B cell (primary cell): Measurements from ENCODE around the gene TSKU. TPM values are rescaled to one million over a fixed set of nuclear protein-coding genes. Genes with fewer than 3 reads are reported as not detected.

Experiments used
- ATAC-seq: fragments of 200-7000 bp; cut with Tn5 transposase; one replicate; pipeline ENCODE4 v1.10.0; 2021; ENCODE audit warnings: low read depth, mild to moderate bottlenecking, moderate number of reproducible peaks, moderate library complexity
- CTCF ChIA-PET: fragments of 350-600 bp; sonication (Branson Sonifier 250); formaldehyde crosslinking; loops from one replicate; lab custom pipeline; 2021; ENCODE audit warnings: antibody characterized with exemption, inconsistent platforms; lab: Charles Lee
- POLR2A ChIA-PET: fragments of 350-600 bp; sonication (Branson Sonifier 250); formaldehyde crosslinking; loops from one replicate; lab custom pipeline; 2021; ENCODE audit warnings: antibody characterized with exemption; lab: Charles Lee
- DNase-seq: peaks from one replicate; pipeline ENCODE4 v3.0.0; 2013
- H2AFZ ChIP-seq: 2 replicates; pipeline ENCODE4 v1.6.1; 2012; ENCODE audit warnings: mild to moderate bottlenecking, low read depth, low read length; ENCODE audit not compliant: insufficient read depth, poor library complexity, severe bottlenecking
- H3K27ac ChIP-seq, 2 donors: 1 replicate in 1 of 2; 2 replicates in 1 of 2; pipeline ENCODE4 v1.5.1; 2012 to 2013; ENCODE audit warnings: low read length in 2 of 2, mild to moderate bottlenecking in 2 of 2, moderate library complexity in 1 of 2
- H3K27me3 ChIP-seq, 4 experiments: fragments of 200-600 bp in 1 of 4; sonication (generic) in 1 of 4; replicated peaks in 1 of 4; 1 replicate in 2 of 4; 2 replicates in 2 of 4; pipeline versions ENCODE4 v1.6.1 to v1.7.0; 2013 to 2016; ENCODE audit warnings: low read length in 3 of 4, mild to moderate bottlenecking in 2 of 4, mixed read lengths in 1 of 4, moderate library complexity in 1 of 4; ENCODE audit not compliant: insufficient read depth in 4 of 4, control insufficient read depth in 3 of 4; ENCODE audit errors: control extremely low read depth in 1 of 4
- H3K36me3 ChIP-seq, 2 experiments: replicated peaks in 1 of 2; 1 replicate in 1 of 2; 2 replicates in 1 of 2; pipeline versions ENCODE4 v1.6.1 to v1.7.1; 2013; ENCODE audit warnings: low read length in 1 of 2; ENCODE audit not compliant: insufficient read depth in 2 of 2, control insufficient read depth in 1 of 2; ENCODE audit errors: control extremely low read depth in 1 of 2, extremely low read depth in 1 of 2
- H3K4me1 ChIP-seq, 2 donors: fragments of 200-600 bp in 1 of 2; sonication (generic) in 1 of 2; 1 replicate in 1 of 2; 2 replicates in 1 of 2; pipeline versions ENCODE4 v1.5.1 to v1.6.1; 2013 to 2017; ENCODE audit warnings: low read length in 2 of 2; ENCODE audit not compliant: control insufficient read depth in 2 of 2, insufficient read depth in 2 of 2
- H3K4me2 ChIP-seq: replicated peaks from 2 replicates; pipeline ENCODE3; 2012; ENCODE audit warnings: mild to moderate bottlenecking, low read depth, low read length; ENCODE audit not compliant: poor library complexity, severe bottlenecking
- H3K4me3 ChIP-seq, 5 experiments: fragments of 200-600 bp in 1 of 5; sonication (generic) in 1 of 5; 1 replicate in 3 of 5; 2 replicates in 2 of 5; pipeline versions ENCODE4 v1.5.1 to v1.7.0; 2011 to 2016; ENCODE audit warnings: low read length in 4 of 5, mild to moderate bottlenecking in 4 of 5, low read depth in 2 of 5, control low read depth in 1 of 5, moderate library complexity in 1 of 5; ENCODE audit not compliant: insufficient read depth in 1 of 5; ENCODE audit errors: control extremely low read depth in 1 of 5, extremely low read depth in 1 of 5
- H3K79me2 ChIP-seq: fragments of 200-600 bp; sonication (generic); one replicate; pipeline ENCODE4 v1.6.0; 2016; ENCODE audit warnings: low read length; ENCODE audit not compliant: control insufficient read depth, insufficient read depth
- H3K9ac ChIP-seq: fragments of 200-600 bp; sonication (generic); 2 replicates; pipeline ENCODE4 v1.6.1; 2017; ENCODE audit warnings: mild to moderate bottlenecking, low read length, moderate library complexity
- H3K9me3 ChIP-seq, 3 donors: one replicate each; pipeline versions ENCODE4 v1.6.1 to v1.7.1; 2013; ENCODE audit warnings: low read length in 2 of 3; ENCODE audit not compliant: control insufficient read depth in 2 of 3, insufficient read depth in 1 of 3; ENCODE audit errors: control extremely low read depth in 1 of 3
- H4K20me1 ChIP-seq: 2 replicates; pipeline ENCODE4 v1.6.0; 2012; ENCODE audit warnings: mild to moderate bottlenecking, low read length; ENCODE audit not compliant: insufficient read depth, control insufficient read depth, poor library complexity, severe bottlenecking
- H3K27ac Mint-ChIP-seq: one replicate; pipeline ENCODE4 v1.8.0; 2021; ENCODE audit warnings: mixed read lengths
- H3K27me3 Mint-ChIP-seq: one replicate; pipeline ENCODE4 v1.8.0; 2021; ENCODE audit warnings: mixed read lengths
- H3K4me1 Mint-ChIP-seq: one replicate; pipeline ENCODE4 v1.8.0; 2021; ENCODE audit warnings: mixed read lengths
- H3K4me3 Mint-ChIP-seq: one replicate; pipeline ENCODE4 v1.8.0; 2021; ENCODE audit warnings: mixed read lengths
- H3K9me3 Mint-ChIP-seq: one replicate; pipeline ENCODE4 v1.8.0; 2022; ENCODE audit warnings: mixed read lengths; ENCODE audit not compliant: insufficient read depth
- CTCF ChIP-seq: fragments of 200-600 bp; IDR thresholded peaks from one replicate; pipeline ENCODE4 v1.8.0; 2022; ENCODE audit warnings: antibody characterized with exemption, mild to moderate bottlenecking
- EZH2 ChIP-seq: IDR thresholded peaks from 2 replicates; pipeline ENCODE4 v1.6.1; 2012; ENCODE audit warnings: borderline replicate concordance, low read depth, mild to moderate bottlenecking, moderate library complexity, low read length; ENCODE audit not compliant: insufficient read depth, poor library complexity, severe bottlenecking
- WGBS: methylation state at CpG from one replicate; pipeline ENCODE4 v1.1.5; 2013; ENCODE audit warnings: missing lambda C conversion rate; ENCODE audit not compliant: insufficient coverage; 5-methylcytosine and 5-hydroxymethylcytosine counted together
- intact Hi-C: fragments of 100-400 bp; cut with micrococcal nuclease; formaldehyde crosslinking; loops from one replicate; pipeline ENCODE4 v1.10.0; 2022
- polyA plus RNA-seq: library from polyadenylated mRNA; depleted of rRNA; stranded (reverse); fragments of >200 nt; gene quantifications from 2 replicates; pipeline ENCODE4 v1.2.3, GENCODE V29; 2012
- total RNA-seq, 2 donors: library from RNA; stranded (reverse); fragments of 120-200 nt in 1 of 2; gene quantifications; 1 replicate in 1 of 2; 2 replicates in 1 of 2; pipeline versions ENCODE4 v1.2.3 to v1.2.4, GENCODE V29; 2013 to 2022

TSKU gene
- total and polyA plus RNA-seq, 2 donors (not counting 1 experiment from before 2014, with no cell fraction given), result not detected

GRCh38 chr11:76824980-76825725 is 42.0 kb downstream of the TSKU start:
- H2AFZ ChIP-seq, result no peak overlapping the region
- Mint-ChIP-seq H3K4me1 (peaks cover 6% of the 10 kb centered on the region), H3K27me3 (peaks cover 4% of the 10 kb centered on the region), H3K27ac (no peak overlapping the region), H3K4me3 (no peak overlapping the region), H3K9me3 (no peaks in the 10 kb centered on the region)
- POLR2A ChIA-PET, result no interaction called here
- intact Hi-C loops, result no loop called here
- peaks cover 0 to 6% of the 10 kb centered on the region in 2 donors for H3K4me1 ChIP-seq
- no peak overlapping the region for H3K4me2 ChIP-seq
- ATAC-seq (no peak), DNase-seq (no peak)
- CTCF ChIA-PET, result interaction anchor here (1.7 kb wide), 1 partner anchor 27 kb away, joined by 5 read pairs; no protein-coding TSS in a partner anchor
- no peak overlapping the region for H3K4me3 ChIP-seq
- TF ChIP-seq EZH2 (no peak), CTCF (no peak)
- H3K9me3 ChIP-seq, result peaks cover 0 to 7% (median 0%) of the 10 kb centered on the region in 3 donors
- H3K27ac ChIP-seq, result no peak overlapping the region
- no peak overlapping the region for H3K9ac ChIP-seq
- 93% methylated on average over 2 of the region's 5 CpGs for WGBS
- H3K79me2 ChIP-seq, result no peaks in the 10 kb centered on the region
- H3K27me3 ChIP-seq, result no peaks in the 10 kb centered on the region
- H3K36me3 ChIP-seq, result no peaks in the 10 kb centered on the region
- no peaks in the 10 kb centered on the region for H4K20me1 ChIP-seq

GRCh38 chr11:76825726-76826396 is 42.7 kb downstream of the TSKU start:
- Histone ChIP-seq H3K9me3 (peaks cover 0 to 3% (median 0%) of the 10 kb centered on the region in 3 donors), H3K9ac (no peak overlapping the region), H3K27ac (no peak overlapping the region), H3K27me3 (no peaks in the 10 kb centered on the region), H3K4me1 (peaks cover 0 to 6% of the 10 kb centered on the region in 2 donors), H3K4me3 (no peak overlapping the region), H3K36me3 (no peaks in the 10 kb centered on the region), H4K20me1 (no peaks in the 10 kb centered on the region), H2AFZ (no peak overlapping the region), H3K79me2 (no peaks in the 10 kb centered on the region), H3K4me2 (no peak overlapping the region)
- Mint-ChIP-seq H3K27ac (no peak overlapping the region), H3K4me3 (no peak overlapping the region), H3K27me3 (peaks cover 4% of the 10 kb centered on the region), H3K4me1 (peaks cover 6% of the 10 kb centered on the region), H3K9me3 (no peaks in the 10 kb centered on the region)
- ChIA-PET POLR2A (no interaction called here), CTCF (interaction anchor here (1.7 kb wide), 1 partner anchor 27 kb away, joined by 5 read pairs; no protein-coding TSS in a partner anchor)
- ATAC-seq (no peak), DNase-seq (no peak)
- WGBS, result no CpG with 5 or more reads among the region's 1 CpG
- TF ChIP-seq EZH2 (no peak), CTCF (no peak)
- intact Hi-C loops, result no loop called here
